GM21737 (cell line): ENCODE data around the gene IPO7.
"Not testable (repeated sequence)": the region's sequence is repeated elsewhere in the genome, so short reads cannot be mapped to it uniquely, and the experiment has no call there.

Source experiments
- ATAC-seq: cut with Tn5 transposase; IDR thresholded peaks from one replicate; pipeline ENCODE4 v1.9.1; 2021; ENCODE audit warnings: mild to moderate bottlenecking, moderate library complexity; ENCODE audit not compliant: unreplicated experiment

Gene IPO7

GRCh38 chr11:9384535-9385326 lies at the start of gene IPO7:
Gene IPO7 (plus strand): TSS chr11:9384652. CDS start chr11:9384764, 112 bp downstream.
- ATAC-seq = peak; percentile 86

GRCh38 chr11:9341638-9342178 lies 42.7 kb upstream of the IPO7 start:
- no peak for ATAC-seq

GRCh38 chr11:9344061-9344680 lies 40.3 kb upstream of the IPO7 start:
- no peak for ATAC-seq

GRCh38 chr11:9347100-9347499 lies 37.4 kb upstream of the IPO7 start:
- no peak for ATAC-seq

- ATAC-seq = not testable (repeated sequence)
These were observed 36.7 kb upstream of the IPO7 start for GRCh38 chr11:9347779-9348178.

GRCh38 chr11:9351321-9351881 lies 33.1 kb upstream of the IPO7 start:
- no peak for ATAC-seq

- no peak for ATAC-seq
These were observed 27.4 kb upstream of the IPO7 start for GRCh38 chr11:9357041-9357440.

- not testable (repeated sequence) for ATAC-seq
These were observed 23.4 kb upstream of the IPO7 start for GRCh38 chr11:9360862-9361622.

- ATAC-seq = no peak
These were observed 22.0 kb upstream of the IPO7 start for GRCh38 chr11:9362393-9362863.

GRCh38 chr11:9363954-9364912 lies 20.2 kb upstream of the IPO7 start:
- peak; percentile 97 for ATAC-seq

- ATAC-seq = no peak
These were observed 16.9 kb upstream of the IPO7 start for GRCh38 chr11:9367551-9367950.

GRCh38 chr11:9377036-9377435 lies 7.4 kb upstream of the IPO7 start:
- ATAC-seq = no peak

GRCh38 chr11:9379041-9379440 lies 5.4 kb upstream of the IPO7 start:
- no peak for ATAC-seq

GRCh38 chr11:9380773-9381172 lies 3.7 kb upstream of the IPO7 start:
- ATAC-seq = no peak

- ATAC-seq = peak; percentile 13
These were observed 961 bp downstream of the IPO7 start for GRCh38 chr11:9385327-9385899.

- ATAC-seq = no peak
These were observed 1.6 kb downstream of the IPO7 start for GRCh38 chr11:9386086-9386485.

GRCh38 chr11:9386901-9387300 lies 2.4 kb downstream of the IPO7 start:
- ATAC-seq = no peak

- ATAC-seq = no peak
These were observed 11.9 kb downstream of the IPO7 start for GRCh38 chr11:9396310-9396709.

GRCh38 chr11:9396752-9397151 lies 12.3 kb downstream of the IPO7 start:
- ATAC-seq = no peak
